ENCODE data around the gene FMO2.

Gene FMO2

DNA sequence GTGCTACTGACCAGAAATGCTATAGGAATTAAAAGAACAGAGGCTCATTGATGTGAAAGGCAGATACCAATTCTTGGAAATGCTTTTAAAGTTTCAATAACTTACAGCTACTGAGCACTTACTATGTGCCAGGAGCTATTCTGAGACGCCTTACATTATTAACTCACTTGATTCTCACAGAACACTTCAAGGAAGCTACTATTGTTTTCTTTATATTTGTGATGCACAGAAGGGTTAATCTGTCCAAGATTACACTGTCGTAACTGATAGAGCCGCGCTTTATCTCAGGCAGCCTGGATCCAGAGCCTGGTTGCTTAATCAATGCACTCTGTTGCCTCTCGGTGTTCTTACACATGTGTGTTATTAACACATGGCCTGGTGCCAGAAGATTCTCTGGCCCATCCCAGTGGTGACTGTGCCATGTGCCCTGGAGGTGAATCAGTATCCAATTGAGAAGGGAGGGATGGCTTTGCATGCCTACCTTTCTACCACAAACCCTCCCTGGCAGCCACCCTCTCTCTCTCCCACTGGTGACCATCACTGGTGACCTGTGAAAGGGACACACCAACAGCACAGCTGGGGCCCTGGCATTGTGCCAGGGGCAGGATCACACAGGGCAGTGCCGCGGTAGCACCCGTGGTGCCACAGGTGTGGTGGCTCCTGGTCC, 72.0 kb downstream of the FMO2 start:
- no peak for DNase-seq (ENCODE audit: low read depth in 3 of 3)

DNA sequence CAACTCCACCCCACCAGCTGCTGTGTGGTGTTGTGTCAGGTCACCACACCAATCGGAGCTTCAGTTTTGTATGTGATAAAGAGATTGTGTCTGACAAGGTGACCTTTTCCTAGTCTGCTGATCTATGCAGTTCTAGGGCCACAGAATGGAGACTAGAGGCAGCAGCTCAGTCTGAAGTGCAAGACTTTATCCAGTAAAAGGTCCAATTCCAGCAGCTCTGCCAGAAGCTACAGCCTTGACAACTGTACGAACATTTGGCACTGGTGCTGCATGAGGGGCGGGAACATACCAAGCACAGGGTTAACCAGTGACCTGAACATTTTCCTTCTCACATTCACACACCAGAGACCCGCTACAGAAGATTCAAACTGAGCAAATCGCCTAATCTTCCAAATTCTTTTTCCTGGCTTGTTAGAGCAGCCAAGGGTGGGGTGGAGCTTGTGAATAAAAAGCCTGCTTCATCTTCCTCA, 72.5 kb downstream of the FMO2 start:
- DNase-seq (ENCODE audit: low read depth in 3 of 3): no peak

DNA sequence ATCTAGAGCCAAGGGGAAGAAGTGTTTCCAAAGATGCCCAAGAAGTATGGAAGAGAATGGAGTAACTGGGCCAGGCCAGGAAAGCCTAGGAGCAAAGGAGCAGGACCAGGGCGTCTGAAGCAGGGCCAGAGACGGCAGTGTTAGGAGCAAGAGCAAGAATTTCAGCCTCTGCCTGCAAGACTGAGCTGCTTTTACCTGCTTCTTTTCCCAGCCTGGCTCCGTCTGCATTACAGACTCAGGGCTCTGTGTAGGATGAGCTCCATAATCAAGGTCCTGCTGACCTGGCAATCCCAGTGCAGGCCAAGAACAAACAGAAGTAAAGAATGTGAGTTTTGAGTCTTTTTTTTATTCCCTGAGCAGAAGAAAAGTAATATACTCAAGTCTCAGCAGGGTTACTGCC, 73.3 kb downstream of the FMO2 start:
- no peak for DNase-seq (ENCODE audit: low read depth in 3 of 3)

DNA sequence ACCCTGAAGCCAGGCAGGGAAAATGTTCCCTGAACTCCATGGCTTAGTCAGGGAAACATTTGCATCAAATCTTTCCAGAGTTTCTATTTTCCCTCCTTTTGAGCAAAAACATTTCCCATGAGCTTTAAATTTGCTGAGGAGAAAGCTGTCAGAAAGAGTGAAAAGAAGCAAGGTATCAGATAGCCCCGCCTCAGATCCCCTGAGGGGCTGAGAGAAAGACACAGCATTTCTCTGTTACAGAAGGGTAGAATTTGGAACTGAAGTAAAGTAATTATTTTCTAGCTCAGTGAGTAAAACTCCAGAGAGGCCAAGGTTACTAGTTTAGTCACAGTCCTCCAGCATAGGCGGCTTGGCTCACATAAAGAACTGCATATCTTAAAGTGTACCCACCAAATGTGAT, 73.8 kb downstream of the FMO2 start:
- DNase-seq (ENCODE audit: low read depth in 3 of 3): no peak
